ENCODE results near the gene SLC22A7. TPM values are rescaled to one million over a fixed set of nuclear protein-coding genes. Genes with fewer than 3 reads are reported as not detected.

Gene SLC22A7
- total and polyA plus RNA-seq, 4 donors: 143 to 495 (median 228) TPM

- Histone ChIP-seq H3K27me3 (ENCODE audit: control insufficient read depth in 4 of 4, insufficient read depth in 4 of 4, low read length in 3 of 4) (no peaks in the 10 kb centered on the region), H3K9ac (ENCODE audit: low read depth in 1 of 2, low read length in 2 of 2) (no peak overlapping the region), H3K36me3 (ENCODE audit: control insufficient read depth in 4 of 4, insufficient read depth in 3 of 4, low read depth in 1 of 4, low read length in 3 of 4) (no peaks in the 10 kb centered on the region), H3K4me3 (ENCODE audit: low read depth in 1 of 3, low read length in 3 of 3) (no peak overlapping the region), H3K27ac (ENCODE audit: low read depth in 1 of 2, low read length in 2 of 2) (no peak overlapping the region), H3K4me1 (ENCODE audit: control insufficient read depth in 4 of 4, insufficient read depth in 4 of 4, low read length in 3 of 4) (peaks cover 24 to 45% (median 38%) of the 10 kb centered on the region in 4 donors), H3K9me3 (ENCODE audit: control insufficient read depth in 4 of 4, low read length in 3 of 4) (no peaks in the 10 kb centered on the region)
- WGBS: 93% methylated on average over 2 of the region's 2 CpGs
- no peak for DNase-seq (ENCODE audit: low spot score)
- TF ChIP-seq FOXA1 (IDR thresholded peaks at IDR 0.05): no peak
- TF ChIP-seq RXRA (IDR thresholded peaks at IDR 0.05): no peak
- no peak for TF ChIP-seq EGR1 (IDR thresholded peaks at IDR 0.05; ENCODE audit: low read depth in 2 of 2)
- TF ChIP-seq, protein P1, sequence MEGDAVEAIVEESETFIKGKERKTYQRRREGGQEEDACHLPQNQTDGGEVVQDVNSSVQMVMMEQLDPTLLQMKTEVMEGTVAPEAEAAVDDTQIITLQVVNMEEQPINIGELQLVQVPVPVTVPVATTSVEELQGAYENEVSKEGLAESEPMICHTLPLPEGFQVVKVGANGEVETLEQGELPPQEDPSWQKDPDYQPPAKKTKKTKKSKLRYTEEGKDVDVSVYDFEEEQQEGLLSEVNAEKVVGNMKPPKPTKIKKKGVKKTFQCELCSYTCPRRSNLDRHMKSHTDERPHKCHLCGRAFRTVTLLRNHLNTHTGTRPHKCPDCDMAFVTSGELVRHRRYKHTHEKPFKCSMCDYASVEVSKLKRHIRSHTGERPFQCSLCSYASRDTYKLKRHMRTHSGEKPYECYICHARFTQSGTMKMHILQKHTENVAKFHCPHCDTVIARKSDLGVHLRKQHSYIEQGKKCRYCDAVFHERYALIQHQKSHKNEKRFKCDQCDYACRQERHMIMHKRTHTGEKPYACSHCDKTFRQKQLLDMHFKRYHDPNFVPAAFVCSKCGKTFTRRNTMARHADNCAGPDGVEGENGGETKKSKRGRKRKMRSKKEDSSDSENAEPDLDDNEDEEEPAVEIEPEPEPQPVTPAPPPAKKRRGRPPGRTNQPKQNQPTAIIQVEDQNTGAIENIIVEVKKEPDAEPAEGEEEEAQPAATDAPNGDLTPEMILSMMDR (IDR thresholded peaks at IDR 0.05; ENCODE audit: low read depth, low read length, missing input control): no peak
- no peak for TF ChIP-seq ATF3 (IDR thresholded peaks at IDR 0.05)
- TF ChIP-seq NR2F2 (IDR thresholded peaks at IDR 0.05): no peak
- no peak for TF ChIP-seq SP1 (IDR thresholded peaks at IDR 0.05)
- TF ChIP-seq REST (IDR thresholded peaks at IDR 0.05): no peak
- TF ChIP-seq JUND (IDR thresholded peaks at IDR 0.05): no peak
- no peak for TF ChIP-seq GABPA (IDR thresholded peaks at IDR 0.05 in 1 of 2, conservative IDR thresholded peaks at IDR 0.05 in 1 of 2)
- TF ChIP-seq HNF4G (IDR thresholded peaks at IDR 0.05): no peak
- no peak for TF ChIP-seq TAF1 (conservative IDR thresholded peaks at IDR 0.05)
These were observed 17.8 kb upstream of the SLC22A7 start for GRCh38 chr6:43280234-43280633.

DNA sequence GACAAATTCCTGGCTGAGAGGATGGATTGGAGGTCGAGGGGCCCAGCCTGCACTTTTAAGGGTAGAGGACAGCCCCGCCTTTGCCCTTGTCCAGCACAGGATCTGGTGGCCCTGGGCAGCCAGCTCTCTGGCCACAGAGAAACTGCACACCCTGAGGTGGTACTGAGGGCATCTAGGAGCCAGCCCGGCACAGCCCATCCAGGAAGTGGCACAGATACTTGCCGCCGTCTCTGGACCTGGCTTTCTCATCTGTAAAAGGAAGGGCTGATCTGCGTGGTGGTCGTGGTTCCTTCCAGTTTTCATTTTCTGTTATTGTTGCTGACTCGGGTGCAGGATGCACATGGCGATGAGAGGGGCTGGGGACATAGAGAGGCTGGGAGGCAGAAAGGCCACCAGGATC is 16.0 kb upstream of the SLC22A7 start:
- H3K27me3 ChIP-seq (ENCODE audit: control insufficient read depth in 4 of 4, insufficient read depth in 4 of 4, low read length in 3 of 4): no peaks in the 10 kb centered on the region
- no peak overlapping the region for H3K4me3 ChIP-seq (ENCODE audit: low read depth in 1 of 3, low read length in 3 of 3)
- H3K4me1 ChIP-seq (ENCODE audit: control insufficient read depth in 4 of 4, insufficient read depth in 4 of 4, low read length in 3 of 4): peaks cover 11 to 39% (median 28%) of the 10 kb centered on the region in 4 donors
- H3K36me3 ChIP-seq (ENCODE audit: control insufficient read depth in 4 of 4, insufficient read depth in 3 of 4, low read depth in 1 of 4, low read length in 3 of 4): no peaks in the 10 kb centered on the region
- 78% methylated on average over 9 of the region's 9 CpGs for WGBS
- H3K9me3 ChIP-seq (ENCODE audit: control insufficient read depth in 4 of 4, low read length in 3 of 4): no peaks in the 10 kb centered on the region
- H3K9ac ChIP-seq (ENCODE audit: low read depth in 1 of 2, low read length in 2 of 2): no peak overlapping the region
- H3K27ac ChIP-seq (ENCODE audit: low read depth in 1 of 2, low read length in 2 of 2): no peak overlapping the region
- no peak for DNase-seq (ENCODE audit: low spot score)
- TF ChIP-seq TAF1 (conservative IDR thresholded peaks at IDR 0.05) (no peak), YY1 (IDR thresholded peaks at IDR 0.05) (no peak)

Measured in liver (tissue), 9 donors.